HG03354 (cell line): Measurements from ENCODE around the gene TGFB2.

ENCODE experiments used
- ATAC-seq: cut with Tn5 transposase; IDR thresholded peaks from one replicate; pipeline ENCODE4 v1.9.1; 2021; ENCODE audit warnings: mild to moderate bottlenecking; ENCODE audit not compliant: unreplicated experiment, poor library complexity, severe bottlenecking

The TGFB2 gene

DNA sequence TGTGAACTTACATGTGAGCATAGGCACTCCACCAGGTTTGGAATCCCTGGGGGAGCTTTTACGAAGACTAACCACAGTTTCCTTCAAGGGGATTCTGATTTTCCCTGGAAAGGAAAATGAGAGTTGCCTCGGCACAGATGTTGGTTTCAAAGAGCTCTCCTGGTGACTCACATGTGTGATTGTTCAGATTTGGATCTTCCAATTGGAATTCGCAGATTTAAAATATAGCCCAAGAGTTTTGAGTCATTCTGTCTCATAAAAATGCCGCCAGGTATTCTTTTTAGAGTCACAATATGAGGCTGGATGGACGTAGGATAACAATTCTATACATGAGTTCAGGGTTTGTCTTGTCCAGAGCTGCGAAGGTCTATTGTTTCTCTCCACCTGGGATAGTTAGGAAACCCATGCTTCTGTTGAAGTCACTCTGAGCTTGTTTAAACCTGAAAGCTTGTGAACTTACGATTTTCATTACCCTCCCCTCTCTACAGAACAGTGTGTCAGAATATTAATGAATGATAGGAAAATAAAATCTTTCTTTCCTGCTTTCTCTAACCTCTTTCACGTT, 64.9 kb downstream of the TGFB2 start:
- no peak for ATAC-seq

DNA sequence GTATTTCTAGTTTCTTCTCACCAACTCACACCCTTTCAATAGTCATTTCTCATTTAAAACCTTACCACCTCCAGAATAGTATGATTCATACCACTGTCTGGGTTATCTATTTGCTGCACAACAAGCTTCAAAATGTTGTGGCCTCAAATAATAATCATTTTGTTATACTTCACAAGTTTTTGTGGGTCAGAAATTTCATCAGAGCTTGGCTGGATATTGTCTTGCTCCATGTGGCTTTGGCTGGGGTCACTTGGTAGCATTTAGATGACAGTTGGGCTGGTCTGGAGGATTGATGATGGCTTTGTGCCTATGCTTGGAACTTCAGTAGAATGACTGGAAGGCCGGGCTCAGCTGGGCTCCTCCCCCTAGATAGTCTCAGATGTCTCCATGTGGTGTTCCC, 66.0 kb downstream of the TGFB2 start:
- no peak for ATAC-seq

DNA sequence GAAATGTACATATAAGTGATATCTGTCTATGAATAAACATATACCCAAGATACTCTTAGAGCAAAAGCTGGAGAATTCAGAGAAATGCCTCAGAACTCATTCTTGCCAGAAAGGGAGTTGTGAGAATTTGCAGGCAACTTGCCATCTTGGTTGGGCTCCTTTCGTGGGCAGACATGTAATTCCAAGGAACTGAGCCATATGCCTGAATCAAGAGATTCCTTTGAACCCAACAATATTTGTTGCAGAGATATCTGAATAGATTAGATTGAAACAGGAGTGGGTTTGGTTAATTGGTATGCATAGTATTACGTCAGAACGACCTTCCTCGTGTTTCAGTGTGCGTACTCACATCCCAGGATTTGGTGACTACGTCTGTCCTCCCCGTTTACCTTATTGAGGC, 67.0 kb downstream of the TGFB2 start:
- ATAC-seq: no peak

DNA sequence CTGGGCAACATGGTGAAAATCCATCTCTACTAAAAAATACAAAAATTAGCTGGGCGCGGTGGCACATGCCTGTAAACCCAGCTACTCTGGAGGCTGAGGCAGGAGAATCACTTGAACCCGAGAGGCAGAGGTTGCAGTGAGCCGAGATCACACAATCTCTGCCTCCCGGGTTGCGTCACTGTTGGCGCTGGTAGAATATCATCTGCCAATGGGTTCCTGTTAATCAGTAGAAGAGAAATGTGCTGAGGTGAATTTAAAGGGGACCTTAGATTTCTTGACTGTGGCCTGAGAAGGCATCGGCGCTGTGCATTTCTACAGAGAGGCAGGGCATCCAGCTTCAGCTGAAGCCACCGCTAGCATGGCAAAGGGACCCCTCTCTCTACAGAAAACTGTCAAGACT, 68.0 kb downstream of the TGFB2 start:
- no peak for ATAC-seq

DNA sequence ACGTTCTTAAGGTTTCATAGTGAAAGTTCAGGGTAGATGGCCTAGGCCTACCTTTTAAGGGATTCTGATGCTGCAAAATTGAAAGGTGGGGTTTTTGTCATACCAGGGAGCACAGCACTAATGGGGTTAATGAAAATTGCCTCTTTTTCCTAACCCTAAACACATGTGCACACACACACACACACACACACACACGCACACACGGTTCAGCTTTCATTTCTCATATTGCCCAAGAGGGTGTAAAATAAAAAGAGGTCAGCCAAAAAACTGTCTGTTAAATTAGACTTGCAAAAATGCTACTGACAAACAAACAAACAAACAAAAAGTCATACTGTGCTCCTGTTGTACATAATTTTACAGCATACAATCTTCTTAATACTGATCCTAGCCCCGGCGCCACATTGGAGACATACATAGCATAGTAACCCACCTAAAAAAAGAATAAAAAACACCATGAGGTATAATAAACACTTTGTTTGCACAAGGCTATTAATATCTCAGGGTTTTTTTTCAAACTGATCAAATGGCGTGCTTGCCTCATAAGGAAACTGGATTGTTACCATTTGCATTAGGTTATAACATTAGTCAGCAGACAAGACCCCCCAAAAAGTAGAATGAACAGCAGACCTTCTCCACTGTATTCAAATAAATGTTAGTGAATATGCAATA, 69.1 kb downstream of the TGFB2 start:
- ATAC-seq: no peak

DNA sequence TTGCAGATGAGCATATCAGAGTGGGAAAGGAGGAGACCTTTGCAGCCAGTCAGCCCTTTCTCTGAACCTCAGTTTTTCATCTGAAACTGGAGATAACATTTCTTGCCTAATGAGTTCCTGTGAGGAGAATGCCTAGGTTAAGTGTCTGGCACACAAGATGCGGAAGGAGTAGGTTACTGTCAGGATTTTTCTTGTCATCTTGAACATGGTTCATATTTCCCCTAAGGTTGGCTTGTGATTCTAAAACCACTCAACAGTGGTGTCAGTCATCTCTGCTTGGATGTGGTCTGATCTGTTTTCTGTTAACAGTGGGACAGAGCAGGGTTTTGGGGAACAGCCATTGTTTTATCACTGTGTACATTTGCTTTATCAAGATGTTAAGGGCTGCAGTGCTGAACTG, 70.6 kb downstream of the TGFB2 start:
- no peak for ATAC-seq

DNA sequence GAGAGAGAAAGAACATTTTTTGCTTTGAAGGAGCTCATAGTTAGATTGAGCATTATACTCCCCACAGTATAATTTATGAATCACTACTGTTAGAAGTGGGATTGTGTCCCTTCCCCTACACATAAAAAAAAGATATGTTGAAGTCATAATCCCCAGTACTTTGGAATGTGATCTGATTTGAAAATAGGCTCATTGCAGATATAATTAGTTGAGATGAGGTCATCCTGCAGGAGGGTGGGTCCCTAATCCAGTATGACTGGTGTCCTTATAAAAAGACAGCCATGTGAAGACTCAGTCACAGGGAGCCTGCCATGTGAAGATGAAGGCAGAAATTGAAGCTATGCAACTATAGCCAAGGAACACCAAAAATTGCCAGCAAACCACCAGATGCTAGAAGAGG, 76.4 kb downstream of the TGFB2 start:
- ATAC-seq: no peak

DNA sequence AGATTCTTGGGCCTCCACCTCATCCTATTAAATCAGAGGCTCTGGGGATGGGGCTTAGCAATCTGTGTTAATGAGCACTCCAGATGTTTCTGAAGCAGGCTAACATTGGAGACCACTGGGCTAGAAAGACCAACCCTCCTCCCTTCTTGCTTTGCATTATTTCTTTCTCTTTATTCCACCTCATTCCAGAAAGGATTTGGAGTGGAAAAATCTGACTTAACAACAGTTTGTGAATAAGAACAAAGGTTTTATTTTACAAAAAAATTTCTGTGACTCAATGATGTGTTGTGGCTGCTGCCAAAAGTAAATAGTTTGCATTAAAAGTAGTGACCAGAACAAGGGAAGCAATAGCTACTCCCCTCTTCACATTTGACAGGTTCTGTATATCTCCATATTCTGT, 79.4 kb downstream of the TGFB2 start:
- no peak for ATAC-seq

DNA sequence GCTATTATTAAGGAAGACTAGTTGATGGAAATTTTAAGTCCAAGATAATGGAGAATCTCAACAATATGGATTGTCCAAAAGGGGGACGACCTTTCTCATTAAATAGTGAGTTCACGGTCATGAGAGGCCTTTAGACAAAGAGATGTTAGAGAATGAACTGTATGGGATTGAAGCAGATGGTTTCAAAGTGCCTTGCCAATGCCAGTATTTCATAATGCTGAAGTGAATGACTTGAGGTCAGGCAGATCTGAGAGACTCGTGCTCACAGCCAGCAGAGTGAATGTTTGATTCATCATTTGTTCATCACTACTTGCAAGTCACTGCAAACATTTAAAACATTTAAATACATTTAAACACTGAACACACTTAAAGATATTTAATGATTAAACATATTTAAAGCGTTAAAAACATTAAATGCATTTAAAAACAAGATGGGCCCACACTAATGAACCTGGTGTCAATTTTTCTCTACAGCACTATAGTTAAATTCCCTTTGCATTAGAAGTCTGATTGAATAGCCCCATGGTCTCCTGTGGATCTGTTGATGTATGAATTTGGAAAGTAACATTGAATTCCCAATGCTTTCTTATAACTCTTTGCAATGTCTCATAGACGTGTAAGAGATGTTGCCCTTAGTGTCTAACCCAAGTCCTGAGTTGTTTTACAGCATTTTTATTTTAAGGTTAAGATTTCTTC, 80.7 kb downstream of the TGFB2 start:
- no peak for ATAC-seq

DNA sequence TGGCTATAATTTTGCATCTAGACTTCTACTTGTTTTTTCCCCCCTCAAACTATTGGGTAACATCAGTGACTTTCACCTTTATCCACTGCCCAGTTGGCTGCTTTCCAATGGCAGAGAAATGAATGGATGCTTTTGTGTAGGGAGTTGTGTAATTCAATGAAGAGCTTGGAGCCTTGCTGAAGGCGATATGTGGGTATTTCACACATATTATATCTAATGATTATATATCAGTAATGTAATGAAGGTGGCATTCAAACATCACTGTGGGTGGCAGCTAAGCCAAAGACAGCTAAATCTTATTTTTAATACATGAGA, 81.2 kb downstream of the TGFB2 start:
- ATAC-seq: no peak

DNA sequence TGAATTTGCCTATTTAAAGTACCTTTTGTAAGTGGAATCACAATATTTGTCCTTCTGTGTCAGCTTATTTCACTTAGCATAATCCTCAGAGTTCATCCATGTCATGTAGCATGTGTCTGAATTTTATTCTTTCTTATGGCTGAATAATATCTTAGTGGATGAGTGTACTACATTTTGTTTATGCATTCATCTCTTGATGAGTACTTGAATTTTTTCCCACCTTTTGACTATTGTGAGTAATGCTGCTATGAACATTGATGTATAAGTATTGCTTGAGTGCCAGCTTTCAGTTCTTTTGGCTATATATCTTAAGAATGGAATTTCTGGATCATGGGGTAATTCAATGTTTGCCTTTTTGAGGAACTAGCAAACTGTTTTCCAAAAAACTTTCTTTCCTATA, 84.2 kb downstream of the TGFB2 start:
- no peak for ATAC-seq

DNA sequence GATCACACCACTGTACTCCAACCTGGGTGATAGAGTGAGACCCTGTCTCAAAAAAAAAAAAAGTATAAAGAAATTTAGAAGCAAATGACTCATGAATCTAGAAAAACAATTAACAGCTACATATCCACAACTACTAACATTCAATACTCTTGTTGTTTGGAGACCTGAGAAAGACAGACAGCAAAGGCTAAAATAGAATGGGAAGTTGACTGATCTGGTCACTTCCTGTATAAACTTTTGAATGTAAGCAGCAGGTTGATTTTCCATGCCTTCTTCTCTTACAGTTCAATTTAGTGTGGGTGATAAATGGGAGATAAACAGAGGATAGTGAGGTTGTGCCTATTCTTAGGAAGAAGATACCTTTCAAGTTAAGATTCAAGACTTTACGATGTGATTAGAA, 85.2 kb downstream of the TGFB2 start:
- no peak for ATAC-seq

DNA sequence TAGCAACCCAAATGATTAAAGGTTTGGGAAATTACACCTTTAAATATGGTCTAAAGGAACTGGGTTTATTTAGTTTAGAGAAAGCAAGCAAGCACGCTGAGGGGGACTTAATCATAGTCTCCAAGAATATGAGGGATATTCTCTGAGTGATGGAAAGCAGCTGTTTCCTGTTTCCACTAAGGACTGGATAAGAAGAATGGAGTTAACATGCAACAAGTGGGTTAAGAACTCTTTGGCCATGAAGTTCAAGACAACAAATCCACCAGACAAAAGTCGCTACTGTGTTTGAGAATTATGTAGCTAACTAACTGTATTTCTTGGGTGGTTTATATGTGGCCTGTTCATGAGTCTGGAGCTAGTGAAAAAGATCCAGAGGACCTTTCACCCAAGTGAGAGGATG, 85.7 kb downstream of the TGFB2 start:
- ATAC-seq: no peak

DNA sequence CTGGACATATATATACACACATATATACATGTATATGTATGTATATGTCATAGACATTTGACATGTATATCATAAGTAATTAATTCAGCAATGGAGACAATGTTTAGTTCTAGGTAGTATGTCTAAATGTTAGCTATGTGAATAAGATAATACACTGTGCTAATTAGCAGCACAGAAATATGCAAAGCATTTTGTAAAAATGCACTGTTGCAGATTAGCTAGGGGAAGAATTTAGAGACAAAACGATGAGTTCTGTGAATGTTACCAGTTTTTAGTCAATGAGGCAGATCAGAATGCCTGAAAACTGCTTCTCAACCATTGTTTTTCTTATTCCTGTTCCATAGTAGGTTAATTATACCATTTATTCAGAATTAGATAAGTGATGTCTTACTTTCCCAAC, 86.3 kb downstream of the TGFB2 start:
- no peak for ATAC-seq

DNA sequence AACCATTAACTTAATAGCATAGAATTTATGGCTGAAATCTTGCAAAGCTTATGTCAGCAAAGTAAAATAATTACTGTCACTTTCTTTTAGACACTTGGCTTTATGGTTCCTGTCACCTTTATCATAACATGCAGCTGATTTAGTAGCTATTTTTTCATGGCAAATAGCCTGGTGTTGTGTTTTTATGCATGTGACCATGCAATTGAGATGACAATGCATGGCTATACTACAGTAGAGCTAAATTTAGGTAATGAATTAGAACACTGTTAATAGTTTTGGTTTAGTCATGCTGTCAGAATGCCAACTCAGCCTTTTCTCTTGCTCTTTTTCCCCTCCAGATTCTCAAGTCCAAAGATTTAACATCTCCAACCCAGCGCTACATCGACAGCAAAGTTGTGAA, 88.6 kb downstream of the TGFB2 start:
- ATAC-seq: no peak

DNA sequence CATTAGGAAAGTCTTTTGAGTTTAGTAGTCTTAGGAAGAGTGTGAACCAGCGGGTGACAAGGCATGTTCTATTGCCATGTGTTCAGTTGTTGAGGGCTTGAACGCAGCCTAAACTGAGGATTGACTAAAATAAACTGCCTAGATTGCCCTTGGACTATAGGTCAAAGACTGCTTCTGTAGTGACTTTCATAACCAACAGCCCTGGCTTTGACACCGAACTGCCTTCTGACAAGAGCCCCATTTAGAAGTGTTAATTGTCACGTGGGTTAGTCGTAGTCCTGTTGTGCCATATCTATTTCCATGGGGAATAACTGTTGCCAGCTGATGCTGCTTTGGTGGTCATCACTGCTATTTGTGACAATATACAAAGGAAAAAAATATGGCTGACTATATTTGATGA, 90.4 kb downstream of the TGFB2 start:
- ATAC-seq: no peak

DNA sequence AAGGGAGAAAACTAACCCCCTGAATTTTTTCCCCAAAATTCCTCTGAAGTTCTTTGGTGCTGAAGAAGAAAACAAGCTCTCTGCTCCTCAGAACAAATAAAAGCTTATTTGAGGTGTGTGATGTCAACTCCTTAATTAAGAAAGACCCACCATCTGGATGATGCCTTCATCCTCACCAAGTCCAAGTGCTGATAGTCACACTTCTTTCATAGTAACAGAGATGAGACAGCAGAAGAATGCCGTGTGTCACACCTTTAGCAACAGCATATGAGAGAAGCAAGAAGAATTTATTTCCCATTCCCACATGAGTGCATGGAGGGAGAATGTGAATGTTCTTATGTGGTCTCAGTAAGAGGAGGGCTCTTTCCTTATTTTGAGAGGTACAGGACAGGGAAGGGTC, 91.2 kb downstream of the TGFB2 start:
- no peak for ATAC-seq

DNA sequence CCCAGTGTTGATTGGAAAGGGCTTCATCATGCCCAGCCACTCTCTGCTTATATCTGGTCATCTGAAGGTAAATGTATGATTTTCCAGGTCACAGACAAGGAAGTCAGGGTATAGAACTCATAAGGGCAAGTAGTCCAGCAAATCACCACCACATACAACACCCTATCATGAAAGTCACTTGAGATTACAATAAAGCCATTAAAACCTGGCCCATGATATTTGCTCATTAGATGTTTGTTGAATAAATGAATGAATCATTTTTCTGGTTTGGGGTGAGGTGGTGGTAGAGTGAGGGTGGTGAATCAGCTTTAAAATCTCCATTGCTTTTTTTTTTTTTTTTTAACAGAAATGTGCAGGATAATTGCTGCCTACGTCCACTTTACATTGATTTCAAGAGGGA, 91.9 kb downstream of the TGFB2 start:
- no peak for ATAC-seq

DNA sequence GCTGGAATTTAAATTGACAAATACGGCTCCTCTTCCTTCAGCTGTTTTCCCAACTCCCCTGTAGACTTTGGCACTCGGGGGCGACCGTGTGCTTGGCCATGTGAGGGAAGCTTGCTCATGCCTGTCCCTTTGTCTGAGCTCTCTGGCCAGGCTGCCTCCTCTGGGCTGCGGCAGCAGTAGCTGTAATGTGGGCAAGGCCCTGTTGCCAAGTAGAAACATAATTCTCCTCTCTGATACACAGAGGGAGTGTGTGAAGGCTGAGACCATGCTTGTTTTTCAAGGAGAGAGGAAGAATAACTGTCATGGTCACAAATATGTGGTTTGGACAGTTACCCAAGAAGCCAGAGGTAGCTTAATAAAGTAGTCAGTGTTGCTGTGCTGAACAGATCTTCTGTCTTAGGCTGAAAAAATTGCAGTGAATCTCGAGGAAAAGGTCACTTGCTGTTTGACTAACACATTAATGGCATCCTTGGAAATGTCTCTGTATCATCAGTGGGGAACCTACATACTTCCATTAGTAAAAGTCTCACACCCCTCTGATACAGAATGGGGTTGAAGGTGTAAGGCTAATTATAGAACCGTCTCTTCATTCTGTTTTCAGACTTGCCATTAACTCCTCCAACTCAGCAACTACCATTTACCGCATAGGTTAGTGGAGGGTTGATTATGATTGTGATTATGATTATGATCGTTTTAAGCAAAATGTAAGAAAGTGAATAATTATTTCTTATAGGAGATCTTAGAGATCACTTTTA, 94.6 kb downstream of the TGFB2 start:
- ATAC-seq: no peak

DNA sequence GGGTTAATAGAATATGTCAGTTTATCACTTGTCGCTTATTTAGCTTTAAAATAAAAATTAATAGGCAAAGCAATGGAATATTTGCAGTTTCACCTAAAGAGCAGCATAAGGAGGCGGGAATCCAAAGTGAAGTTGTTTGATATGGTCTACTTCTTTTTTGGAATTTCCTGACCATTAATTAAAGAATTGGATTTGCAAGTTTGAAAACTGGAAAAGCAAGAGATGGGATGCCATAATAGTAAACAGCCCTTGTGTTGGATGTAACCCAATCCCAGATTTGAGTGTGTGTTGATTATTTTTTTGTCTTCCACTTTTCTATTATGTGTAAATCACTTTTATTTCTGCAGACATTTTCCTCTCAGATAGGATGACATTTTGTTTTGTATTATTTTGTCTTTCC, 98.1 kb downstream of the TGFB2 start:
- no peak for ATAC-seq

DNA sequence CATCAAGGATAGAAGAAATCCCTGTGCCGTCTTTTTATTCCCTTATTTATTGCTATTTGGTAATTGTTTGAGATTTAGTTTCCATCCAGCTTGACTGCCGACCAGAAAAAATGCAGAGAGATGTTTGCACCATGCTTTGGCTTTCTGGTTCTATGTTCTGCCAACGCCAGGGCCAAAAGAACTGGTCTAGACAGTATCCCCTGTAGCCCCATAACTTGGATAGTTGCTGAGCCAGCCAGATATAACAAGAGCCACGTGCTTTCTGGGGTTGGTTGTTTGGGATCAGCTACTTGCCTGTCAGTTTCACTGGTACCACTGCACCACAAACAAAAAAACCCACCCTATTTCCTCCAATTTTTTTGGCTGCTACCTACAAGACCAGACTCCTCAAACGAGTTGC, 99.0 kb downstream of the TGFB2 start:
- no peak for ATAC-seq
